WTC11 (cell line): Measurements from ENCODE around the gene PARK7. TPM values are rescaled to one million over a fixed set of nuclear protein-coding genes. Genes with fewer than 3 reads are reported as not detected.

Experiments
- AR ChIP-seq: fragments of 250-450 bp; sonication (Bioruptor Pico); IDR thresholded peaks from 2 replicates; pipeline ENCODE4 v1.9.0; 2021; ENCODE audit warnings: mild to moderate bottlenecking
- ATF1 ChIP-seq: sonication (generic); formaldehyde crosslinking; IDR thresholded peaks from 2 replicates; pipeline ENCODE4 v1.8.1; 2023; ENCODE audit warnings: mild to moderate bottlenecking, moderate library complexity, missing genetic modification reagents
- CREB1 ChIP-seq: sonication (generic); formaldehyde crosslinking; IDR thresholded peaks from 2 replicates; pipeline ENCODE4 v1.8.0; 2023; ENCODE audit warnings: mild to moderate bottlenecking, missing genetic modification reagents
- ETV6 ChIP-seq: sonication (generic); formaldehyde crosslinking; IDR thresholded peaks from 2 replicates; pipeline ENCODE4 v1.8.1; 2022; ENCODE audit warnings: mild to moderate bottlenecking, missing genetic modification reagents
- FOXP1 ChIP-seq: sonication (generic); formaldehyde crosslinking; IDR thresholded peaks from 2 replicates; pipeline ENCODE4 v1.8.0; 2022; ENCODE audit warnings: missing genetic modification reagents, mild to moderate bottlenecking, moderate library complexity, borderline replicate concordance
- HMGA2 ChIP-seq: fragments of 250-450 bp; sonication (Bioruptor Pico); IDR thresholded peaks from 2 replicates; pipeline ENCODE4 v1.4.0; 2021; ENCODE audit warnings: mild to moderate bottlenecking, moderate library complexity
- MAX ChIP-seq: sonication (generic); formaldehyde crosslinking; IDR thresholded peaks from 2 replicates; pipeline ENCODE4 v1.8.0; 2022; ENCODE audit warnings: mild to moderate bottlenecking, missing genetic modification reagents
- MLX ChIP-seq: sonication (generic); formaldehyde crosslinking; IDR thresholded peaks from 2 replicates; pipeline ENCODE4 v1.8.1; 2023; ENCODE audit warnings: mild to moderate bottlenecking, missing genetic modification reagents, moderate library complexity
- NFE2L1 ChIP-seq: sonication (generic); formaldehyde crosslinking; IDR thresholded peaks from 2 replicates; pipeline ENCODE4 v1.8.1; 2023; ENCODE audit warnings: missing genetic modification reagents
- NR3C1 ChIP-seq: sonication (generic); formaldehyde crosslinking; conservative IDR thresholded peaks from 2 replicates; pipeline ENCODE4 v1.8.1; 2023; ENCODE audit warnings: low read depth, mild to moderate bottlenecking, missing genetic modification reagents
- PREB ChIP-seq: sonication (generic); formaldehyde crosslinking; IDR thresholded peaks from 2 replicates; pipeline ENCODE4 v1.8.1; 2022; ENCODE audit warnings: mild to moderate bottlenecking, missing genetic modification reagents, moderate library complexity, borderline replicate concordance
- PRRX2 ChIP-seq: fragments of 250-450 bp; sonication (Bioruptor Pico); IDR thresholded peaks from 2 replicates; pipeline ENCODE4 v1.8.0; 2021; ENCODE audit warnings: mild to moderate bottlenecking
- SOX15 ChIP-seq: fragments of 250-450 bp; sonication (Bioruptor Pico); IDR thresholded peaks from 2 replicates; pipeline ENCODE4 v1.9.0; 2021; ENCODE audit warnings: mild to moderate bottlenecking
- TP53 ChIP-seq: sonication (generic); formaldehyde crosslinking; IDR thresholded peaks from 2 replicates; pipeline ENCODE4 v1.8.1; 2023; ENCODE audit warnings: mild to moderate bottlenecking, missing genetic modification reagents
- ZBTB43 ChIP-seq: sonication (generic); formaldehyde crosslinking; IDR thresholded peaks from 2 replicates; pipeline ENCODE4 v1.8.1; 2023; ENCODE audit warnings: mild to moderate bottlenecking, missing genetic modification reagents
- ZNF396 ChIP-seq: fragments of 250-450 bp; sonication (Bioruptor Pico); IDR thresholded peaks from 2 replicates; pipeline ENCODE4 v1.8.0; 2021; ENCODE audit warnings: mild to moderate bottlenecking, moderate library complexity, borderline replicate concordance
- ZNF423 ChIP-seq: fragments of 250-450 bp; sonication (Bioruptor Pico); IDR thresholded peaks from 2 replicates; pipeline ENCODE4 v2.1.2; 2022; ENCODE audit warnings: mild to moderate bottlenecking, moderate library complexity
- ZNF512 ChIP-seq: sonication (generic); formaldehyde crosslinking; IDR thresholded peaks from 2 replicates; pipeline ENCODE4 v1.8.1; 2022; ENCODE audit warnings: missing genetic modification reagents, borderline replicate concordance
- total RNA-seq: library from RNA; stranded (reverse); gene quantifications from 3 replicates; pipeline ENCODE4 v1.2.3, GENCODE V29; 2021
- TF ChIP-seq, protein P1 (sequence below): sonication (generic); formaldehyde crosslinking; IDR thresholded peaks from 2 replicates; pipeline ENCODE4 v1.8.0; 2023; ENCODE audit warnings: missing genetic modification reagents, mild to moderate bottlenecking, borderline replicate concordance
- TF ChIP-seq, protein P2 (sequence below): fragments of 250-450 bp; sonication (Bioruptor Pico); IDR thresholded peaks from 2 replicates; pipeline ENCODE4 v2.1.2; 2022; ENCODE audit warnings: mild to moderate bottlenecking, moderate library complexity

PARK7 gene
- total RNA-seq, 1 experiment from 2014 or later = 337 TPM

GRCh38 chr1:7942214-7942921, 19.1 kb upstream of the PARK7 start (continued):
- TF ChIP-seq, protein P1, sequence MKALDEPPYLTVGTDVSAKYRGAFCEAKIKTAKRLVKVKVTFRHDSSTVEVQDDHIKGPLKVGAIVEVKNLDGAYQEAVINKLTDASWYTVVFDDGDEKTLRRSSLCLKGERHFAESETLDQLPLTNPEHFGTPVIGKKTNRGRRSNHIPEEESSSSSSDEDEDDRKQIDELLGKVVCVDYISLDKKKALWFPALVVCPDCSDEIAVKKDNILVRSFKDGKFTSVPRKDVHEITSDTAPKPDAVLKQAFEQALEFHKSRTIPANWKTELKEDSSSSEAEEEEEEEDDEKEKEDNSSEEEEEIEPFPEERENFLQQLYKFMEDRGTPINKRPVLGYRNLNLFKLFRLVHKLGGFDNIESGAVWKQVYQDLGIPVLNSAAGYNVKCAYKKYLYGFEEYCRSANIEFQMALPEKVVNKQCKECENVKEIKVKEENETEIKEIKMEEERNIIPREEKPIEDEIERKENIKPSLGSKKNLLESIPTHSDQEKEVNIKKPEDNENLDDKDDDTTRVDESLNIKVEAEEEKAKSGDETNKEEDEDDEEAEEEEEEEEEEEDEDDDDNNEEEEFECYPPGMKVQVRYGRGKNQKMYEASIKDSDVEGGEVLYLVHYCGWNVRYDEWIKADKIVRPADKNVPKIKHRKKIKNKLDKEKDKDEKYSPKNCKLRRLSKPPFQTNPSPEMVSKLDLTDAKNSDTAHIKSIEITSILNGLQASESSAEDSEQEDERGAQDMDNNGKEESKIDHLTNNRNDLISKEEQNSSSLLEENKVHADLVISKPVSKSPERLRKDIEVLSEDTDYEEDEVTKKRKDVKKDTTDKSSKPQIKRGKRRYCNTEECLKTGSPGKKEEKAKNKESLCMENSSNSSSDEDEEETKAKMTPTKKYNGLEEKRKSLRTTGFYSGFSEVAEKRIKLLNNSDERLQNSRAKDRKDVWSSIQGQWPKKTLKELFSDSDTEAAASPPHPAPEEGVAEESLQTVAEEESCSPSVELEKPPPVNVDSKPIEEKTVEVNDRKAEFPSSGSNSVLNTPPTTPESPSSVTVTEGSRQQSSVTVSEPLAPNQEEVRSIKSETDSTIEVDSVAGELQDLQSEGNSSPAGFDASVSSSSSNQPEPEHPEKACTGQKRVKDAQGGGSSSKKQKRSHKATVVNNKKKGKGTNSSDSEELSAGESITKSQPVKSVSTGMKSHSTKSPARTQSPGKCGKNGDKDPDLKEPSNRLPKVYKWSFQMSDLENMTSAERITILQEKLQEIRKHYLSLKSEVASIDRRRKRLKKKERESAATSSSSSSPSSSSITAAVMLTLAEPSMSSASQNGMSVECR = peak; percentile 67; the same call in 1 of the 2 replicates
- TF ChIP-seq ZNF512 (peak; percentile 70; the same call in 1 of the 2 replicates), PREB (no peak), ZBTB43 (CRISPR knock-in tag) (peak; percentile 95), ATF1 (CRISPR knock-in tag) (no peak), ZNF396 (CRISPR knock-in tag) (no peak), NFE2L1 (CRISPR knock-in tag) (peak; percentile 94), MLX (CRISPR knock-in tag) (no peak), TP53 (CRISPR knock-in tag) (0 out of 2 replicates have a peak, but pooled peaks have one; percentile 71), ZNF423 (CRISPR knock-in tag) (no peak), FOXP1 (CRISPR knock-in tag) (peak; percentile 98), AR (CRISPR knock-in tag) (no peak), SOX15 (no peak), ETV6 (peak; percentile 91), CREB1 (CRISPR knock-in tag) (peak; percentile 89), MAX (CRISPR knock-in tag) (peak; percentile 97), NR3C1 (CRISPR knock-in tag) (no peak), PRRX2 (CRISPR knock-in tag) (no peak), HMGA2 (CRISPR knock-in tag) (no peak)
- TF ChIP-seq, protein P2, sequence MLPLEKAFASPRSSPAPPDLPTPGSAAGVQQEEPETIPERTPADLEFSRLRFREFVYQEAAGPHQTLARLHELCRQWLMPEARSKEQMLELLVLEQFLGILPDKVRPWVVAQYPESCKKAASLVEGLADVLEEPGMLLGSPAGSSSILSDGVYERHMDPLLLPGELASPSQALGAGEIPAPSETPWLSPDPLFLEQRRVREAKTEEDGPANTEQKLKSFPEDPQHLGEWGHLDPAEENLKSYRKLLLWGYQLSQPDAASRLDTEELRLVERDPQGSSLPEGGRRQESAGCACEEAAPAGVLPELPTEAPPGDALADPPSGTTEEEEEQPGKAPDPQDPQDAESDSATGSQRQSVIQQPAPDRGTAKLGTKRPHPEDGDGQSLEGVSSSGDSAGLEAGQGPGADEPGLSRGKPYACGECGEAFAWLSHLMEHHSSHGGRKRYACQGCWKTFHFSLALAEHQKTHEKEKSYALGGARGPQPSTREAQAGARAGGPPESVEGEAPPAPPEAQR (CRISPR knock-in tag) = 0 out of 2 replicates have a peak, but pooled peaks have one; percentile 2
